ENCODE results near the gene ADI1.

The ADI1 gene

GRCh38 chr2:3463186-3463835 lies 56.0 kb downstream of the ADI1 start:
- no peak for DNase-seq
- Histone ChIP-seq H3K4me2 (ENCODE audit: low read depth, low read length) (no peak overlapping the region), H3K9me3 (replicated peaks; ENCODE audit: insufficient read depth, low read length) (no peaks in the 10 kb centered on the region), H3K9ac (ENCODE audit: low read length) (no peak overlapping the region), H2AFZ (ENCODE audit: low read length) (no peak overlapping the region), H3F3A (ENCODE audit: insufficient read depth, low read length) (peaks cover 6% of the 10 kb centered on the region; the same call in 1 of the 2 replicates), H3K79me2 (ENCODE audit: low read length) (no peaks in the 10 kb centered on the region), H3K27me3 (replicated peaks; ENCODE audit: insufficient read depth, low read length) (no peaks in the 10 kb centered on the region), H3K4me3 (ENCODE audit: low read length) (no peak overlapping the region), H4K20me1 (ENCODE audit: insufficient read depth, low read length) (no peaks in the 10 kb centered on the region), H3K9me2 (replicated peaks; ENCODE audit: insufficient read depth, low read length) (no peaks in the 10 kb centered on the region), H3K27ac (ENCODE audit: low read length) (no peak overlapping the region), H3K36me3 (replicated peaks; ENCODE audit: insufficient read depth, low read length) (no peaks in the 10 kb centered on the region), H3K4me1 (ENCODE audit: low read length) (peaks cover 11% of the 10 kb centered on the region)
- TF ChIP-seq EZH2phosphoT487 (IDR thresholded peaks at IDR 0.05; ENCODE audit: low read length) (no peak), EZH2 (optimal IDR thresholded peaks at IDR 0.05; ENCODE audit: low read depth, low read length) (no peak)
- TF ChIP-seq, protein P1, sequence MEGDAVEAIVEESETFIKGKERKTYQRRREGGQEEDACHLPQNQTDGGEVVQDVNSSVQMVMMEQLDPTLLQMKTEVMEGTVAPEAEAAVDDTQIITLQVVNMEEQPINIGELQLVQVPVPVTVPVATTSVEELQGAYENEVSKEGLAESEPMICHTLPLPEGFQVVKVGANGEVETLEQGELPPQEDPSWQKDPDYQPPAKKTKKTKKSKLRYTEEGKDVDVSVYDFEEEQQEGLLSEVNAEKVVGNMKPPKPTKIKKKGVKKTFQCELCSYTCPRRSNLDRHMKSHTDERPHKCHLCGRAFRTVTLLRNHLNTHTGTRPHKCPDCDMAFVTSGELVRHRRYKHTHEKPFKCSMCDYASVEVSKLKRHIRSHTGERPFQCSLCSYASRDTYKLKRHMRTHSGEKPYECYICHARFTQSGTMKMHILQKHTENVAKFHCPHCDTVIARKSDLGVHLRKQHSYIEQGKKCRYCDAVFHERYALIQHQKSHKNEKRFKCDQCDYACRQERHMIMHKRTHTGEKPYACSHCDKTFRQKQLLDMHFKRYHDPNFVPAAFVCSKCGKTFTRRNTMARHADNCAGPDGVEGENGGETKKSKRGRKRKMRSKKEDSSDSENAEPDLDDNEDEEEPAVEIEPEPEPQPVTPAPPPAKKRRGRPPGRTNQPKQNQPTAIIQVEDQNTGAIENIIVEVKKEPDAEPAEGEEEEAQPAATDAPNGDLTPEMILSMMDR (IDR thresholded peaks at IDR 0.05; ENCODE audit: low read length) = no peak

DNA sequence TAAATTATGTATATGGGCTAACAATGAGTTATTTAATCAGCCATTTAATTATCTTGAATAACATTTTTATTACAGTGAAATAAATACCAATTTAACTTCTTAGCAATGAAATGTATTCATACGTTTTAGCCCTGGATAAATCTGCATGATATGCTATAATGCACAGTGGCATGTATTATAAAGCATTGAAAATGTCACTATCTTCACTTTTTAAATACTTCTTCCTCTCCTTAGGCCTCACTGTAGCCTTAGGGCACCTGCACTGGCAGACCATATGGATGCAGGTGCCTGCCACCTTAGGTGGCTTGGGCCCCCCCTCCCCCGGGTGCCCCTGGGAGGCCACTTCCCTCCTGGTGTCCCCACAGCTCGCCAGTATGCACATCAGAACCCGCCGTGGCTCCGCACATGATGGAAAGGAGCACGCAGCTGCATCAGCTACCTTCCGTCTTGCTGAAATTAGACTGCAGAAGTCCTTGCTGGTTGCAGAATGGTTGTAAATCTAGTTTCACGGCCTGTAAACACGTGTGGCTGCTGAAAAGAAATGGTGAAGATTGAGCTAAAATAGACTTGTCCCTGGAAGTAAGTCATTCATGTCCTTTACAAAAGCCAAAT lies 56.7 kb downstream of the ADI1 start:
- Histone ChIP-seq H3K27me3 (replicated peaks; ENCODE audit: insufficient read depth, low read length) (no peaks in the 10 kb centered on the region), H3K4me3 (ENCODE audit: low read length) (no peak overlapping the region), H3K9me2 (replicated peaks; ENCODE audit: insufficient read depth, low read length) (no peaks in the 10 kb centered on the region), H3K4me2 (ENCODE audit: low read depth, low read length) (peak overlapping the region; percentile 59; the same call in 1 of the 2 replicates), H4K20me1 (ENCODE audit: insufficient read depth, low read length) (no peaks in the 10 kb centered on the region), H3K9ac (ENCODE audit: low read length) (no peak overlapping the region), H3K4me1 (ENCODE audit: low read length) (peaks cover 11% of the 10 kb centered on the region), H3K27ac (ENCODE audit: low read length) (peak overlapping the region; percentile 71; the same call in 1 of the 2 replicates), H3K9me3 (replicated peaks; ENCODE audit: insufficient read depth, low read length) (no peaks in the 10 kb centered on the region), H3F3A (ENCODE audit: insufficient read depth, low read length) (peaks cover 6% of the 10 kb centered on the region; the same call in 1 of the 2 replicates), H2AFZ (ENCODE audit: low read length) (no peak overlapping the region), H3K36me3 (replicated peaks; ENCODE audit: insufficient read depth, low read length) (no peaks in the 10 kb centered on the region), H3K79me2 (ENCODE audit: low read length) (no peaks in the 10 kb centered on the region)
- no peak for DNase-seq
- TF ChIP-seq EZH2phosphoT487 (IDR thresholded peaks at IDR 0.05; ENCODE audit: low read length) (no peak), EZH2 (optimal IDR thresholded peaks at IDR 0.05; ENCODE audit: low read depth, low read length) (no peak)
- TF ChIP-seq, protein P1 (IDR thresholded peaks at IDR 0.05; ENCODE audit: low read length) = no peak

GRCh38 chr2:3461801-3462492 lies 57.4 kb downstream of the ADI1 start:
- Histone ChIP-seq H3K9ac (ENCODE audit: low read length) (peak overlapping the region; percentile 43; the same call in 1 of the 2 replicates), H3K4me1 (ENCODE audit: low read length) (peaks cover 11% of the 10 kb centered on the region), H3K9me2 (replicated peaks; ENCODE audit: insufficient read depth, low read length) (no peaks in the 10 kb centered on the region), H3K9me3 (replicated peaks; ENCODE audit: insufficient read depth, low read length) (no peaks in the 10 kb centered on the region), H4K20me1 (ENCODE audit: insufficient read depth, low read length) (no peaks in the 10 kb centered on the region), H3K27me3 (replicated peaks; ENCODE audit: insufficient read depth, low read length) (no peaks in the 10 kb centered on the region), H3K27ac (ENCODE audit: low read length) (peak overlapping the region; percentile 71), H3K4me3 (ENCODE audit: low read length) (peak overlapping the region; percentile 33), H3K36me3 (replicated peaks; ENCODE audit: insufficient read depth, low read length) (no peaks in the 10 kb centered on the region), H3K4me2 (ENCODE audit: low read depth, low read length) (peak overlapping the region; percentile 59), H2AFZ (ENCODE audit: low read length) (peak overlapping the region; percentile 37), H3F3A (ENCODE audit: insufficient read depth, low read length) (peaks cover 6% of the 10 kb centered on the region; the same call in 1 of the 2 replicates), H3K79me2 (ENCODE audit: low read length) (no peaks in the 10 kb centered on the region)
- DNase-seq = peak; percentile 74
- no peak for TF ChIP-seq EZH2 (optimal IDR thresholded peaks at IDR 0.05; ENCODE audit: low read depth, low read length)
- TF ChIP-seq, protein P1 (IDR thresholded peaks at IDR 0.05; ENCODE audit: low read length) = peak; percentile 93

Data from MM.1S (cell line).